Measurements from ENCODE around the gene BANP.
"Not testable (repeated sequence)": the region's sequence is repeated elsewhere in the genome, so short reads cannot be mapped to it uniquely, and the experiment has no call there.

BANP gene

GRCh38 chr16:88069397-88070168 is 118.3 kb downstream of the BANP start:
- no peak for DNase-seq

GRCh38 chr16:88070341-88070740 is 119.1 kb downstream of the BANP start:
- no peak for DNase-seq

- DNase-seq, result no peak
Observed at GRCh38 chr16:88070989-88071625, 119.9 kb downstream of the BANP start.

GRCh38 chr16:88071908-88072307 is 120.7 kb downstream of the BANP start:
- DNase-seq, result no peak

- no peak for DNase-seq
Observed at GRCh38 chr16:88072571-88073001, 121.4 kb downstream of the BANP start.

GRCh38 chr16:88073201-88073721 is 122.0 kb downstream of the BANP start:
- DNase-seq, result no peak

GRCh38 chr16:88074041-88074440 is 122.8 kb downstream of the BANP start:
- no peak for DNase-seq

GRCh38 chr16:88076211-88076931 is 125.1 kb downstream of the BANP start:
- no peak for DNase-seq

GRCh38 chr16:88076932-88077320 is 125.7 kb downstream of the BANP start:
- not testable (repeated sequence) for DNase-seq

- no peak for DNase-seq
Observed at GRCh38 chr16:88077328-88078108, 126.3 kb downstream of the BANP start.

GRCh38 chr16:88078111-88078775 is 127.0 kb downstream of the BANP start:
- DNase-seq, result no peak

GRCh38 chr16:88083582-88083981 is 132.3 kb downstream of the BANP start:
- DNase-seq, result no peak

- DNase-seq, result no peak
Observed at GRCh38 chr16:88084881-88085280, 133.6 kb downstream of the BANP start.

GRCh38 chr16:88086571-88087516 is 135.6 kb downstream of the BANP start:
- DNase-seq, result no peak

- DNase-seq, result no peak
Observed at GRCh38 chr16:88087517-88087877, 136.3 kb downstream of the BANP start.

- DNase-seq, result no peak
Observed at GRCh38 chr16:88088161-88088581, 136.9 kb downstream of the BANP start.

- DNase-seq, result not testable (repeated sequence)
Observed at GRCh38 chr16:88088611-88089010, 137.4 kb downstream of the BANP start.

GRCh38 chr16:88089071-88089470 is 137.8 kb downstream of the BANP start:
- DNase-seq, result not testable (repeated sequence)

GRCh38 chr16:88089632-88090376 is 138.6 kb downstream of the BANP start:
- not testable (repeated sequence) for DNase-seq

Data from activated effector memory CD4-positive, alpha-beta T cell treated with anti-CD3 and anti-CD28 coated beads, Interleukin-2, amount 50 U/mL, for 16 hours (primary cell).